Activated naive CD8-positive, alpha-beta T cell (primary cell): Measurements from ENCODE around the gene EIF3K.

Experiments used
- H3K27ac Mint-ChIP-seq: one replicate; pipeline ENCODE4 v1.8.0; 2021; ENCODE audit warnings: mixed read lengths
- H3K27me3 Mint-ChIP-seq: one replicate; pipeline ENCODE4 v1.8.0; 2021; ENCODE audit warnings: mixed read lengths
- H3K36me3 Mint-ChIP-seq: one replicate; pipeline ENCODE4 v1.8.0; 2021; ENCODE audit warnings: mixed read lengths
- H3K4me1 Mint-ChIP-seq: one replicate; pipeline ENCODE4 v1.8.0; 2021; ENCODE audit warnings: low read depth, mixed read lengths
- H3K4me3 Mint-ChIP-seq: one replicate; pipeline ENCODE4 v1.8.0; 2021; ENCODE audit warnings: mild to moderate bottlenecking, mixed read lengths
- H3K9me3 Mint-ChIP-seq: one replicate; pipeline ENCODE4 v1.8.0; 2021; ENCODE audit warnings: low read depth, mixed read lengths

EIF3K gene

GRCh38 chr19:38634757-38635482 lies 15.9 kb downstream of the EIF3K start:
- Mint-ChIP-seq H3K4me3 (peak overlapping the region; percentile 35), H3K27ac (peak overlapping the region; percentile 35), H3K4me1 (peaks cover 31% of the 10 kb centered on the region), H3K36me3 (peaks cover 7% of the 10 kb centered on the region), H3K27me3 (no peaks in the 10 kb centered on the region), H3K9me3 (no peaks in the 10 kb centered on the region)

GRCh38 chr19:38635483-38636399 lies 16.8 kb downstream of the EIF3K start:
- no peaks in the 10 kb centered on the region for H3K27me3 Mint-ChIP-seq
- no peak overlapping the region for H3K4me3 Mint-ChIP-seq
- peak overlapping the region; percentile 29 for H3K27ac Mint-ChIP-seq
- peaks cover 7% of the 10 kb centered on the region for H3K36me3 Mint-ChIP-seq
- peaks cover 31% of the 10 kb centered on the region for H3K4me1 Mint-ChIP-seq
- H3K9me3 Mint-ChIP-seq: no peaks in the 10 kb centered on the region

GRCh38 chr19:38638461-38638860 lies 19.5 kb downstream of the EIF3K start:
- Mint-ChIP-seq H3K27ac (no peak overlapping the region), H3K4me1 (peaks cover 26% of the 10 kb centered on the region)

GRCh38 chr19:38639679-38640078 lies 20.7 kb downstream of the EIF3K start:
- Mint-ChIP-seq H3K27me3 (no peaks in the 10 kb centered on the region), H3K9me3 (no peaks in the 10 kb centered on the region), H3K36me3 (peaks cover 4% of the 10 kb centered on the region)

More at GRCh38 chr19:38638461-38638860, 19.5 kb downstream of the EIF3K start:
- Mint-ChIP-seq H3K27me3 (no peaks in the 10 kb centered on the region), H3K9me3 (no peaks in the 10 kb centered on the region), H3K36me3 (peaks cover 7% of the 10 kb centered on the region), H3K4me3 (no peak overlapping the region)

GRCh38 chr19:38640368-38640767 lies 21.4 kb downstream of the EIF3K start:
- no peak overlapping the region for H3K4me3 Mint-ChIP-seq
- H3K27ac Mint-ChIP-seq: no peak overlapping the region
- H3K36me3 Mint-ChIP-seq: peaks cover 2% of the 10 kb centered on the region
- no peaks in the 10 kb centered on the region for H3K27me3 Mint-ChIP-seq
- no peaks in the 10 kb centered on the region for H3K9me3 Mint-ChIP-seq
- H3K4me1 Mint-ChIP-seq: peaks cover 19% of the 10 kb centered on the region

More at GRCh38 chr19:38639679-38640078, 20.7 kb downstream of the EIF3K start:
- H3K4me3 Mint-ChIP-seq: no peak overlapping the region
- H3K27ac Mint-ChIP-seq: no peak overlapping the region
- peaks cover 23% of the 10 kb centered on the region for H3K4me1 Mint-ChIP-seq

GRCh38 chr19:38642176-38642575 lies 23.2 kb downstream of the EIF3K start:
- Mint-ChIP-seq H3K4me1 (peaks cover 3% of the 10 kb centered on the region), H3K27me3 (no peaks in the 10 kb centered on the region), H3K4me3 (no peak overlapping the region)

GRCh38 chr19:38644719-38645118 lies 25.7 kb downstream of the EIF3K start:
- Mint-ChIP-seq H3K9me3 (no peaks in the 10 kb centered on the region), H3K4me3 (no peak overlapping the region), H3K27me3 (peaks cover 10% of the 10 kb centered on the region), H3K27ac (no peak overlapping the region), H3K36me3 (peaks cover 4% of the 10 kb centered on the region), H3K4me1 (peaks cover 19% of the 10 kb centered on the region)

More at GRCh38 chr19:38642176-38642575, 23.2 kb downstream of the EIF3K start:
- Mint-ChIP-seq H3K36me3 (no peaks in the 10 kb centered on the region), H3K27ac (no peak overlapping the region), H3K9me3 (no peaks in the 10 kb centered on the region)

- no peaks in the 10 kb centered on the region for H3K9me3 Mint-ChIP-seq
- peaks cover 25% of the 10 kb centered on the region for H3K4me1 Mint-ChIP-seq
- H3K36me3 Mint-ChIP-seq: peaks cover 4% of the 10 kb centered on the region
- H3K27ac Mint-ChIP-seq: peak within 1 kb of the TSS; percentile 78
- H3K27me3 Mint-ChIP-seq: peaks cover 16% of the 10 kb centered on the region
- H3K4me3 Mint-ChIP-seq: peak within 1 kb of the TSS; percentile 97
Measured at GRCh38 chr19:38647368-38647965, 28.5 kb downstream of the EIF3K start, which contains the start of gene ACTN4. TSS of gene ACTN4 (plus strand) at chr19:38647649. CDS start at chr19:38647746, 97 bp downstream.

- H3K9me3 Mint-ChIP-seq: no peaks in the 10 kb centered on the region
- peaks cover 25% of the 10 kb centered on the region for H3K4me1 Mint-ChIP-seq
- H3K4me3 Mint-ChIP-seq: peak overlapping the region; percentile 97
- peaks cover 4% of the 10 kb centered on the region for H3K36me3 Mint-ChIP-seq
- H3K27me3 Mint-ChIP-seq: peaks cover 16% of the 10 kb centered on the region
- H3K27ac Mint-ChIP-seq: peak overlapping the region; percentile 78
Measured at GRCh38 chr19:38647966-38648768, 29.2 kb downstream of the EIF3K start.

- Mint-ChIP-seq H3K9me3 (no peaks in the 10 kb centered on the region), H3K36me3 (peaks cover 9% of the 10 kb centered on the region), H3K27me3 (peaks cover 19% of the 10 kb centered on the region), H3K4me3 (peak overlapping the region; percentile 97), H3K27ac (no peak overlapping the region), H3K4me1 (peaks cover 30% of the 10 kb centered on the region)
Measured at GRCh38 chr19:38648769-38649304, 29.8 kb downstream of the EIF3K start.

GRCh38 chr19:38649305-38650171 lies 30.6 kb downstream of the EIF3K start:
- H3K4me1 Mint-ChIP-seq: peaks cover 33% of the 10 kb centered on the region
- H3K27ac Mint-ChIP-seq: no peak overlapping the region
- H3K9me3 Mint-ChIP-seq: no peaks in the 10 kb centered on the region
- H3K27me3 Mint-ChIP-seq: peaks cover 19% of the 10 kb centered on the region
- H3K4me3 Mint-ChIP-seq: peak overlapping the region; percentile 97
- H3K36me3 Mint-ChIP-seq: peaks cover 11% of the 10 kb centered on the region

GRCh38 chr19:38650172-38650775 lies 31.3 kb downstream of the EIF3K start:
- H3K27me3 Mint-ChIP-seq: peaks cover 19% of the 10 kb centered on the region
- no peaks in the 10 kb centered on the region for H3K9me3 Mint-ChIP-seq
- peaks cover 12% of the 10 kb centered on the region for H3K36me3 Mint-ChIP-seq
- no peak overlapping the region for H3K27ac Mint-ChIP-seq
- H3K4me1 Mint-ChIP-seq: peaks cover 40% of the 10 kb centered on the region
- H3K4me3 Mint-ChIP-seq: peak overlapping the region; percentile 97
